Measurements from ENCODE around the gene SMG6. TPM values are rescaled to one million over a fixed set of nuclear protein-coding genes. Genes with fewer than 3 reads are reported as not detected.
A peak's percentile ranks its signal among the peaks of the same experiment; 100 is the strongest.

Gene SMG6
- total and polyA plus RNA-seq, 2 donors (not counting 1 experiment from before 2014, with no cell fraction given) = 10.6 to 35.5 TPM

DNA sequence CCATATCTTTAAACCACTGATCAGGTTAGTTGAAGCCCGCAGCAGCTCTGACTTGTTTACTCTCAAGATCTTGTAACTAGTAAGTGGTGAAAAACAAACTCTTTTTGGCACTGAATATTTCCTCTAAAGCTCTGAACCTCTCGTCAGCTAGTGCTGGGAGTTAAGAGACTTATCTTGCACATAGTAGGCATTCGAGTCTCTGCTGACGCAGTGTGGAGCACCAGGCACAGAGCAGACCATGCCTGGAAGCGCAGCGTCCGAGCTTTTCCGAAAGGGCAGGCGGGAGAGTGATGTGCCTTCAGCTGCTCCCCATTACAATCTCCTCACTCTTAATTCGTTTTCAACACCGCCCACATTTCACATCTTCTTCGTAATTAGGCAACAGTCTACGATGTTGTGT, 63.0 kb downstream of the SMG6 start:
- H2AFZ ChIP-seq (ENCODE audit: insufficient read depth, low read depth, low read length, poor library complexity, severe bottlenecking) = no peak overlapping the region
- 94% methylated on average over 12 of the region's 13 CpGs for WGBS (ENCODE audit: insufficient coverage)
- H3K27me3 Mint-ChIP-seq = no peaks in the 10 kb centered on the region
- peaks cover 8% of the 10 kb centered on the region for H4K20me1 ChIP-seq (ENCODE audit: control insufficient read depth, insufficient read depth, low read length, poor library complexity, severe bottlenecking)
- H3K4me3 ChIP-seq (ENCODE audit: control extremely low read depth in 1 of 5, extremely low read depth in 1 of 5, insufficient read depth in 1 of 5, low read depth in 2 of 5, low read length in 4 of 5) = no peak overlapping the region
- peak overlapping the region; percentile 58 for H3K4me2 ChIP-seq (replicated peaks; ENCODE audit: low read depth, low read length, poor library complexity, severe bottlenecking)
- peaks cover 22% of the 10 kb centered on the region for H3K4me1 Mint-ChIP-seq
- peak overlapping the region; percentile 83 for H3K4me3 Mint-ChIP-seq
- peaks cover 5 to 32% of the 10 kb centered on the region in 2 experiments for H3K36me3 ChIP-seq (replicated peaks in 1 of 2; ENCODE audit: control extremely low read depth in 1 of 2, control insufficient read depth in 1 of 2, extremely low read depth in 1 of 2, insufficient read depth in 2 of 2, low read length in 1 of 2)
- no peak for DNase-seq
- H3K27ac ChIP-seq (ENCODE audit: low read length in 2 of 2) = peak overlapping the region; percentile 65 to 79
- no peak for ATAC-seq (ENCODE audit: low read depth)
- H3K9me3 ChIP-seq (ENCODE audit: control extremely low read depth in 1 of 3, control insufficient read depth in 2 of 3, insufficient read depth in 1 of 3, low read length in 2 of 3) = no peaks in the 10 kb centered on the region
- H3K27me3 ChIP-seq (replicated peaks in 1 of 4; ENCODE audit: control extremely low read depth in 1 of 4, control insufficient read depth in 3 of 4, insufficient read depth in 4 of 4, low read length in 3 of 4) = no peaks in the 10 kb centered on the region
- TF ChIP-seq, protein P1, sequence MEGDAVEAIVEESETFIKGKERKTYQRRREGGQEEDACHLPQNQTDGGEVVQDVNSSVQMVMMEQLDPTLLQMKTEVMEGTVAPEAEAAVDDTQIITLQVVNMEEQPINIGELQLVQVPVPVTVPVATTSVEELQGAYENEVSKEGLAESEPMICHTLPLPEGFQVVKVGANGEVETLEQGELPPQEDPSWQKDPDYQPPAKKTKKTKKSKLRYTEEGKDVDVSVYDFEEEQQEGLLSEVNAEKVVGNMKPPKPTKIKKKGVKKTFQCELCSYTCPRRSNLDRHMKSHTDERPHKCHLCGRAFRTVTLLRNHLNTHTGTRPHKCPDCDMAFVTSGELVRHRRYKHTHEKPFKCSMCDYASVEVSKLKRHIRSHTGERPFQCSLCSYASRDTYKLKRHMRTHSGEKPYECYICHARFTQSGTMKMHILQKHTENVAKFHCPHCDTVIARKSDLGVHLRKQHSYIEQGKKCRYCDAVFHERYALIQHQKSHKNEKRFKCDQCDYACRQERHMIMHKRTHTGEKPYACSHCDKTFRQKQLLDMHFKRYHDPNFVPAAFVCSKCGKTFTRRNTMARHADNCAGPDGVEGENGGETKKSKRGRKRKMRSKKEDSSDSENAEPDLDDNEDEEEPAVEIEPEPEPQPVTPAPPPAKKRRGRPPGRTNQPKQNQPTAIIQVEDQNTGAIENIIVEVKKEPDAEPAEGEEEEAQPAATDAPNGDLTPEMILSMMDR (IDR thresholded peaks at IDR 0.05) = no peak
- no peak for TF ChIP-seq EZH2 (IDR thresholded peaks at IDR 0.05; ENCODE audit: borderline replicate concordance, insufficient read depth, low read depth, low read length, poor library complexity, severe bottlenecking)
- ChIA-PET POLR2A (interaction anchor here (0.7 to 0.8 kb wide), 2 partner anchors 152 to 185 kb away, joined by 3 to 4 read pairs; no protein-coding TSS in a partner anchor), CTCF (interaction anchor here (0.9 to 3.4 kb wide), 4 partner anchors 8 to 332 kb away, joined by 3 to 37 read pairs (median 3); partner anchors contain the start of gene HIC1)
- H3K9me3 Mint-ChIP-seq (ENCODE audit: insufficient read depth) = no peaks in the 10 kb centered on the region
- intact Hi-C loops (cut with micrococcal nuclease) = loop anchor here (10.0 kb wide), 1 partner anchor 106 kb away; no protein-coding TSS in a partner anchor
- H3K9ac ChIP-seq (ENCODE audit: low read length) = no peak overlapping the region
- H3K27ac Mint-ChIP-seq = peak overlapping the region; percentile 94
- H3K79me2 ChIP-seq (ENCODE audit: control insufficient read depth, insufficient read depth, low read length) = peaks cover 13% of the 10 kb centered on the region
- peaks cover 12 to 25% of the 10 kb centered on the region in 2 donors for H3K4me1 ChIP-seq (ENCODE audit: control insufficient read depth in 2 of 2, insufficient read depth in 2 of 2, low read length in 2 of 2)

DNA sequence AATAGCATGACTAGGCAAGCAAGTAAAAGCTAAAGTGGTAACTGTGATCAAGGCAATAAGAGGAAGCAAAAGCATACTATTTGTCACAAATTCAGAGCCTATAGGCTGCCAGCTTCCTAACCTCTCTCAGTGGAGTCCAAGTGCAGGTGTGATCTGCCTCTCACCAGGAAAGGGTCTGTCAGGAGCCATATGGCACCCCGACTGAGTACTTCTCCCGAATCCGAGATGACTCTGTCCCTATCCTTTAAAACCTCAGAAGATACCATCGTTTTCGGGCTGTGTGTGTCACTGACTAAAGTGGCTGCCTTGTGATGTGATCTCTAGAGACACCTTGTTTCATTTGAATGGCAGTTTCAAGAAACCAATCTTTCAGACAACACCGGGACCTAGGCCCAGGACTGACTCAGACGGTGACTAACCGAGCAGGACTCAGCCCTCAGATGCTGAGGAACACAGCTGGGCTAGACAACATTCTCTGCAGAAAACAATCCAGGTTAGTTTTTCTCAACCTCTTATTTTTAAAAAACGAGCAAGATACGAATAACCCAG, 63.6 kb downstream of the SMG6 start:
- CTCF ChIA-PET = interaction anchor here (0.5 to 3.4 kb wide), 6 partner anchors 9 to 331 kb away, joined by 3 to 37 read pairs (median 3); partner anchors contain the start of gene HIC1
- H3K27me3 ChIP-seq (replicated peaks in 1 of 4; ENCODE audit: control extremely low read depth in 1 of 4, control insufficient read depth in 3 of 4, insufficient read depth in 4 of 4, low read length in 3 of 4) = no peaks in the 10 kb centered on the region

More for the DNA sequence above, 63.6 kb downstream of the SMG6 start:
- H3K4me3 Mint-ChIP-seq = peak overlapping the region; percentile 83
- peak overlapping the region; percentile 26 for H2AFZ ChIP-seq (ENCODE audit: insufficient read depth, low read depth, low read length, poor library complexity, severe bottlenecking)
- peak overlapping the region; percentile 58 for H3K4me2 ChIP-seq (replicated peaks; ENCODE audit: low read depth, low read length, poor library complexity, severe bottlenecking)
- H3K4me1 ChIP-seq (ENCODE audit: control insufficient read depth in 2 of 2, insufficient read depth in 2 of 2, low read length in 2 of 2) = peaks cover 12 to 25% of the 10 kb centered on the region in 2 donors
- H3K9ac ChIP-seq (ENCODE audit: low read length) = peak overlapping the region; percentile 45
- H3K27ac Mint-ChIP-seq = peak overlapping the region; percentile 94
- no peak for TF ChIP-seq EZH2 (IDR thresholded peaks at IDR 0.05; ENCODE audit: borderline replicate concordance, insufficient read depth, low read depth, low read length, poor library complexity, severe bottlenecking)
- POLR2A ChIA-PET = interaction anchor here (0.6 to 0.7 kb wide), 3 partner anchors 153 to 187 kb away, joined by 4 to 7 read pairs (median 5); no protein-coding TSS in a partner anchor
- ATAC-seq (ENCODE audit: low read depth) (peak; percentile 81), DNase-seq (peak; percentile 68)
- H3K9me3 ChIP-seq (ENCODE audit: control extremely low read depth in 1 of 3, control insufficient read depth in 2 of 3, insufficient read depth in 1 of 3, low read length in 2 of 3) = no peaks in the 10 kb centered on the region
- 56% methylated on average over 3 of the region's 10 CpGs for WGBS (ENCODE audit: insufficient coverage)
- H3K27ac ChIP-seq (ENCODE audit: low read length in 2 of 2) = peak overlapping the region; percentile 65 to 79
- intact Hi-C loops (cut with micrococcal nuclease) = loop anchor here (1.0 to 10.0 kb wide), 2 partner anchors 105 to 151 kb away; no protein-coding TSS in a partner anchor
- H3K79me2 ChIP-seq (ENCODE audit: control insufficient read depth, insufficient read depth, low read length) = peaks cover 15% of the 10 kb centered on the region
- no peaks in the 10 kb centered on the region for H3K27me3 Mint-ChIP-seq
- H3K4me3 ChIP-seq (ENCODE audit: control extremely low read depth in 1 of 5, extremely low read depth in 1 of 5, insufficient read depth in 1 of 5, low read depth in 2 of 5, low read length in 4 of 5) = peak overlapping the region in 2 of 5 experiments; percentile 4 to 27
- H3K36me3 ChIP-seq (replicated peaks in 1 of 2; ENCODE audit: control extremely low read depth in 1 of 2, control insufficient read depth in 1 of 2, extremely low read depth in 1 of 2, insufficient read depth in 2 of 2, low read length in 1 of 2) = peaks cover 7 to 37% of the 10 kb centered on the region in 2 experiments
- H4K20me1 ChIP-seq (ENCODE audit: control insufficient read depth, insufficient read depth, low read length, poor library complexity, severe bottlenecking) = peaks cover 8% of the 10 kb centered on the region
- H3K4me1 Mint-ChIP-seq = peaks cover 22% of the 10 kb centered on the region
- no peaks in the 10 kb centered on the region for H3K9me3 Mint-ChIP-seq (ENCODE audit: insufficient read depth)

All from B cell (primary cell).